ENCODE results near the gene SLC25A41.

SLC25A41 gene

GRCh38 chr19:6433663-6434062, at the start of gene SLC25A41:
SLC25A41 (minus strand) TSS chr19:6433763; CDS start chr19:6433693, 70 bp downstream.
- no peak for DNase-seq

DNA sequence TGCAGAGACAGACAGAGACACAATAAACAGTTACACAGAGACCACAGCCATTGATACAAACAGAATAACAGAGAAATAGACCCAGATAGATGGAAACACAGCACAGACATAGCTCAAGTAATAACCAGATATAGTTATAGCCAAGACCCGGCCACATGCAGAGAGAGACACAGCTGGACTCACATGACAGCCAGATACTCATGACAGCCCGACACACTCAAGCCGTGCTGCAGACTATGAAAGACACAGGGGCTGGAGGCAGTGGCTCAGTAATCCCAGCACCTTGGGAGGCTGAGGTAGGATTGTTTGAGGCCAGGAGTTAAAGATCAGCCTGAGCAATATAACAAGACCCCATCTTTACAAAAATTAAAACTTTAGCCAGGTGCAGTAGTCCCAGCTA, 49.7 kb upstream of the SLC25A41 start:
- no peak for DNase-seq

GRCh38 chr19:6482343-6482686, 48.8 kb upstream of the SLC25A41 start:
- DNase-seq = no peak

DNA sequence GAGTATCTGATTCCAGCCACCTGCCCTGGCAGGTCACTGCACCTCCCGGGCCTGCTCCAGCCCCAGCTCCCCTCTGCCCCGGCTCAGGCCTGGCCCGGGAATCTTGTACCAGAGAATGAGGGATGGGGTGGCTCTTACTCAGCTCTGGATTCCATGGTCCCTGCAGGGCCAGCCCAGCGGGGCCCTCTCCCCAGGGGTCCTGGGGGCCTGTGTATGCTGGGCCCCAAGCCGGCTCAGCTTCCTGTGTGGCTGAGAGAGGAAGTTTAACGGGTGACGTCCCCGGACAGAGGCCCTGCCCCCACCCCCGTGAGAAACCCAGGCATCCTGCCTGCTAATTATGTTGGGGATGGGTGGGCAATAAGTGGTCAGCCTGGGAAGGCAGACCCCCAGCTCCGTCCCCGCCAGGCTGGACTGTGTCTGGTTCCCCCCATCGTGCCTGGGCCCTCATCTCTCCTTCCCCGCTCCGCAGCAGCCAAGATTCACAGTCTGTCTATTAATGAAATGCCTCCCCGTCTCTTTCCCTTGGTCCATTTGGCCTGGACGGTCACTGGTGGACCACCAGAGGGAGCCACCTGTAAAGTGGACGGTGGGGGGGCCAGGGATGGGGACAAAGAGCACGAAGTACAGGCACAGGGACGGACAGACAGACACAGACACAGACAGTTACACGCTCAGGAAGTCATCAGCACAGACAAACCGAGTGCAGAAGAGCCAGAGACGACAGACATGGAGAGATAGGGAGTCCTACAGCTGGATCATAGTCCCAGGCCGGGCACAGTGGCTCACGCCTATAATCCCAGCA, 48.2 kb upstream of the SLC25A41 start, which contains the start of gene DENND1C:
Gene DENND1C (minus strand): TSS at position 247 of the 802 bp plus-strand sequence. CDS start 92 bp downstream, at position 155.
- peak; percentile 81 to 84 for DNase-seq

DNA sequence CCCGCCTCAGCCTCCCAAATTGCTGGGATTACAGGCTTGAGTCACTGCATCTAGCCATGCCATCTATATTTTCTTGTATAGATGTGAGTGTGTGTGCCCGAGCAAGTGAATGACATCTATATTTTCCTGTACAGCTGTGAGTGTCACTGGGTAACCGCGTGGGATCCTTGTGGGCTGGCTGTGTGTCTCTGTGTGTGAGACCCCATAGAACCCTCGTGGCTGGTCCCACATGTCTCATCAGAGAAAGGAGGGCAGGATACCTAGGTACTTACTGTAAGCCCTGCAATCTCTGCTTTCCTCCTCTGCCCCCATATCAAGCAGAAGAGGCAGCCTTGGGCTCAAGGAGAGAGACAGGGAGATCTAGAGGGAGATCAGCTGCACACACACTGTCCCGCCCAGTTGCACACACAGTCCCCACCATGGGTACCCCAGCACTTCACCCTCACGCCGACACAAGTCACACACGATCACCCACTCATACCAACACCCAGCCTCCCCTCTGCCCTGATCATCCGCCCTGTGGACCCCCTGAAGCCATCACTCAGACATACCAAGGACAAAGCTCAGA, 47.4 kb upstream of the SLC25A41 start:
- DNase-seq = peak; percentile 54 to 57

DNA sequence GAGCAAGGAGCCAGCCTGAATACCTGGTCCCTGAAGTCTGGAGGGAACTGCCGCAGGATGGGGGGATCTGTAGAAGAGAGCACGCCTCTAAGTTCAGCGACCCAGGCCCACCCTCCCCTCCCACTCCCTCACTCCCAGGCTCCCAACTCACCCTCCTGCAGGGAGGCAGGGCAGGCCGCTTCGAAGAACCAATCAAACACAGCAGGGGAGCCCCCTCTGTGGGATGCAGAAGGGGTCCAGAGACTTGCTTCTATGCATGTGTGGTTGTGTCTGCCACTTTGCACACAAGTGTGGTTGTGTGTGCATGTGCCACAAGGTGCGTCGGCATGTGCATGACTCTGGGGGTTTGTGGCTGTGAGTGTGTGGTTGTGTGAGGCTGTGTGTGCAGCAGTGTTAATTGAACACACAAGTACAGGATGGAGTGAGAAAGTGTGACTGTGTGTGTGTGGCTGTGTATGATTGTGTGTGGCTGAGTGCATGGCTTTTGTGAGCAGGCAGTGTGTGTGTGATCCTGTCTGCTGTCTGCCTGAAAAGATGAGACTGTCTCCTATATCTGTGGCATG, 46.4 kb upstream of the SLC25A41 start:
- no peak for DNase-seq

DNA sequence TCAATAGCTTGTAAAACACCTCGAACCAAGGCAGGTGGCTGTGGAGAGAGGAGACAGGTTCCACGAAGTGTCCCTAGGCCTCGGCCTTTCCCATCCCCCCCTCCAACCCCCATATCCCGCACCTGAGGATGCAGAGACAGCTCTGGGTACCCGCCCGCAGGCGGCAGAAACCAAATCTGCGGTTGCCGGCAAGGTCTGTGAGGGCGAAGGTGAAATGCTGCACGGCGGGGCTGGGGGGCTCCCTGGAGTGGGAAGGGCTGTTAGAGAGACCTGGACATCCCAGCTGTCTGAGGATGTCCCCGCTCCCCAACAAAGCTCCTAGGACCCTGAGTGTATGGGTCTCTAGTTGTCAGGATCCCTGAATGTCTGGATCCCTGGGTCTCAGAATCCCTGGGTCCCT, 45.3 kb upstream of the SLC25A41 start:
- DNase-seq = no peak

DNA sequence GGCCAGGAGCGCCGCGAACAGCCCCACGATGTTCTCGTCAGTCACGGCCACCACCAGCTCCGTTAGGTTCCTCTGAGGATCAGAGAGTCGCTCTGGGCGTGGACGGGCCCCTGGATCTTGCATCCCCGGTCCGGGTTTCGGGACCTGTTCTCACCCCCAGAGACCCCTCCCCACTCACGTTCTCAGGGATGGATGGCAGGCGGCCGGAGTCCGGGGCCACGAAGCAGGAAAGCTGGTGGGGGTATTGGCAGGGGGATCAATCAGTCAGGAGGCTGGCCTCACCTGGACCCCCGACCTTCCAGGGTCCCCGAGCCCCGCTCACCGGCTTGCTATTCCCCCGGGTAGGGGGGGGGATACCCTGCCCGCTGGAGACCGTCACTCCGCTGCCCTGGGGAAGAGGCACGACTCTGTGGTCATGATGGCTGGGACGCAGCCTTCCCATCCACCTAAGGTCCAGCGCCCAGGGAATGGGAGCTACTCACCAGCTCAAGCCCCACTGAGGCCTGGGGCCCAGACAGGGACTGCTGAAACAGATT, 43.4 kb upstream of the SLC25A41 start:
- no peak for DNase-seq

DNA sequence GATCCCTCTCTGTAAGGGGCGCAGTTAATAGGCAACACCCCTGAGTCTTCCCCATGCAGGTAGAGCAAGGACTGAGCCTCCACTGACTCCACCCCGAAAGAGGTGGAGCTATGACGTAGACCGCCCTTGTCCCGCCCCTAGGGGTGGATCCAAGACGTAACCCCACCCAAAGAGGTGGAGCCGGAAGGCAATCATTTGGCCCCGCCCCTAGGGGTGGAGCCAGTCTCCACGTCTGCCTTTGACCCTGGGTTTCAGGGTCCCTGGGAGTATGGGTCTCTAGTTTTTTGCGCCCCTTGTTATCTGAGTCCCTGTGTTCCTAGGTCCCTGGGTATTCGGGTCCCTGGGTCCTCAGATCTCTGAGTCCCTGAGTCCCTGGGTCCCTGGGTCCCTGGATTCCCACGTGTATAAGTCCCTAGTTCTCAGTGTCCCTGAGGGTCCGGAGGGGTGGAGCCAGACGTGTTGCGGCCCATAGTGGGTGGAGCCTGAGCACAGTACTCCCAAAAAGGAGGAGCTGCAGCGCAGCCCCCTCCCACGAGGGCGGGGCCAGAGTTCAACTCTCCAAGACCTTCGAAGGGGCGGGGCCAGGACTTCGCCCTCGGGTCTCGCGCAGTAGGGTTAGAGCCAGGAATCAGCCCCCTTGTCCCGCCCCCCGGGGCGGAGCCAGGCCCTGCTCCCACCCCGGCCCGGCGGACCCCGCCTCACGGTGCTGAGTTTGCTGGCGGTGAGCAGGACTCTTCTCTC, 42.8 kb upstream of the SLC25A41 start:
- DNase-seq = peak; percentile 87 to 90

DNA sequence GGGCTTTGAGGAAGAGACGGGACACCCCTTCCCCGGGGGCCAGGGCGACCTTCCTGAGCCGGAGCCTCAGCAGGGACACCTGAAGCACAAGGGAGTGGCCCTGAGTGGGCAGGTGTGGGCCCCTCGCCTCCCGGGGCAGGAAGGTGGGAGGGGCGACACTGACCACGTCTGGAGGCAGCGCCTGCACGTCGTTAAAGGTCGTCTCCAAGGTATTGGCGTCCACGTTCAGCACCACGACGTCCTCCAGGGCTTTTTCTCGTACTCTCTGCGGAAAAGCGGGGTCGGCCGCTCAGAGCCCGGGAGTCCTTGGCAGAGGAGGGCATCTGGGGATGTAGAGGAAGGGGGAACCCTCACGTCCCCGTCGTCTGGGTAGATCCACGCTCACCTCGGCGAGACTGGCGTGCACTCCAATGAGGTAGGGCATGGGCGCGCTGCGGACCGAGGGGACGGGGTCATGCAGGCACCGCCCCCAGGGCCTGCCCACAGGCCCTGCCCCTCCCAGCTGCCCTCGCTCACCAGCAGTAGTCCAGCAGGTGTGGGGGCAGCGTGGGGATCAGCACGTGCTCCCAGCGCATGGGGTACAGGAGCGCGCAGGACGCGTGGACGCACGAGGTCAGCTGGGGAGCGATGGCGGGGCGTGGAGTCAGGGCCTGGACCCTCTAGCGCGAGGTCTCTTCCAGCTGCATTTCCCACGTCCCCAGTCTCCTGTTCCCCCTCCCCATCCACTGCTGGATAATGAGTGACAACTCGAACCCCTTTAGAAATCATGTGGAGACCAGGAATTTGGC, 42.0 kb upstream of the SLC25A41 start:
- DNase-seq = no peak

- DNase-seq = no peak
Observed at GRCh38 chr19:6473647-6474046, 40.1 kb upstream of the SLC25A41 start.

GRCh38 chr19:6472713-6473112, 39.1 kb upstream of the SLC25A41 start:
- no peak for DNase-seq

GRCh38 chr19:6471076-6471475, 37.5 kb upstream of the SLC25A41 start:
- no peak for DNase-seq

GRCh38 chr19:6470173-6470572, 36.6 kb upstream of the SLC25A41 start:
- no peak for DNase-seq

DNA sequence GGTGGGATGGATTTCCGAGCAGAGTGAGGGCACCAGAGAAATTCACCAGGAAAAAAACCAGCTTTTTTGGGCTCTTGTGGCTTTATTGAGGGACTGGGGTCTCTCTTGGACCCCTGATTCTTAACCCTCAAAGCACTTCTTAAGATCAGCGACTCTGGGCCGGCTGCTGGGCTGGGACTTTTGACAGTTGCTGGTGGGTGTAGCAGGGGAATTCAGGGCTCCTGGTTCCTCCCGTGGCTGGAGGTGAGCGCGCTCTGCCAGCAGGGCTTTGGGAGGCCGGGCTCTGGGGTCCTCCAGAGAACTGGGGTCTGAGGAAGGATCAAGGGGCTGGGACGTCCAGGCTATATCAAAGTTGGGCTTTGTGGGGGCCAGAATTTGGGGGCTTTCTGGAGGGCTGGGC, 33.8 kb upstream of the SLC25A41 start:
- no peak for DNase-seq

GRCh38 chr19:6466526-6467248, 33.1 kb upstream of the SLC25A41 start:
- no peak for DNase-seq

DNA sequence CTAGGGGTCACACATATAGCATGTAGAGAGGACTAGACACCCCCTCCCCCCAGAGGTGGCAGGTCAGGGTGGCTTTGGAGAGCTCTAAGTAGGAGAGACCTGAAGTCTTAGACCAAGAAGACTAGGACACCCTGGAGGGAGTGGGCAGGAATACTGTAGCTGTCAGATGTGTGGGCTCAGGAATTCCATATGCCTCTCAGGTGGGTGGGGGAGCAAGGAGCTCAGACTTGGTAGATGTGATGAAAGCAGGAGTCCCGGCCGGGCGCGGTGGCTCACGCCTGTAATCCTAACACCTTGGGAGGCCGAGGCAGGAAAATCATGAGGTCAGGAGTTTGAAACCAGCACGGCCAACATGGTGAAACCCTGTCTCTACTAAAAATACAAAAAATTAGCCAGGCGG, 32.1 kb upstream of the SLC25A41 start:
- DNase-seq = no peak

DNA sequence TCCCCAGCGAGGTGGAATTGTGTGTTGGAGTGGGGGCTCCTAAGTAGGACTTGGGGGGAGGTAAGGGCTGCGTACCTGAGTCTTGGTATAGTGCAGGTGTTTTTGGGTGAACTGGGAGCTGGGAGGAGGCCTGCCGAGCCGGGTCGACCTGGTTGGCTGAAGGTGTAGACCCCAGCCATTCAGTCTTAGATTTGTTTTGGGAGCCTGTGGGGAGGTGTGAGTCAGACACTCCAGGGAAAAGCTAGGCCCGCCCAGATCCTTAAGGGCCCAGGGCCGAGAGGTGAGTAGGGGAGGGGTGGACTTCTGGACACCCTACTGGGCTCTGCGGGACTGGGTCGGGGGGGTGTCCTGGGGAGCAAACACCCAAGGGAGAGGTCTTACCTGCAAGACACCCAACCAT, 31.4 kb upstream of the SLC25A41 start:
- DNase-seq = no peak

DNA sequence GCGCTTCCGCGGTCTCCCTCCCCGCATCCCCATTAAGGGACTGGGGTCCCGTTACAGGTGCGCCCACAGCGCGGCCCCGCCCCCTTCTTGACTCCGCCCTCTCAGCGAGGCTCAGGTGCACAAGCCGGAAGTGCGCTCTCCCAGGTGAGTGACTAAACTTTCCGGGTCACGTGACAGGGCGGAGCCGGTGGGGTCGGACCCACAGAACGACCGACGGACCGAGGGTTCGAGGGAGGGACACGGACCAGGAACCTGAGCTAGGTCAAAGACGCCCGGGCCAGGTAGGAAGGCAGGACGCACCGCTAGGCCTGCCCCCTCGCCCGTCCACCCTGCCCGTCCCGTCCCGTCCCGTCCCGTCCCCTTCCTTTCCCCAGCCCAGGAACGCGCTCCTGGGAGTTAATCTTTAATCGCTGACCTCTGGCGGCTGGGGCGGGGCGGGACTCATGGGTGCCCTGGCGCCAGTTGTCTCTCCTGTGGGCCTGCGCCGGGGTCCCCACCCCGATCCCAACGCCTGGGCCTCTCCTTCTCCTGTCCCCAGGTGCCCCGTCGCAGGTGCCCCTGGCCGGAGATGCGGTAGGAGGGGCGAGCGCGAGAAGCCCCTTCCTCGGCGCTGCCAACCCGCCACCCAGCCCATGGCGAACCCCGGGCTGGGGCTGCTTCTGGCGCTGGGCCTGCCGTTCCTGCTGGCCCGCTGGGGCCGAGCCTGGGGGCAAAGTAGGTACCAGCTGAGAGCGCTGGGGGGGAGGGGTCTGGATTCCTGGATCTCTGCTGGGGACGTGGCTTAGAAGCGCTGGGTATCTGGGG, 30.7 kb upstream of the SLC25A41 start, which contains the start of gene CRB3:
Gene CRB3 (plus strand): TSS at position 202 of the 804 bp plus-strand sequence. CDS start 431 bp downstream, at position 633.
- no peak for DNase-seq

- peak; percentile 98 for DNase-seq
Observed at GRCh38 chr19:6460099-6460884, 26.7 kb upstream of the SLC25A41 start.
